Measurements from ENCODE around the gene ENO3. TPM values are rescaled to one million over a fixed set of nuclear protein-coding genes. Genes with fewer than 3 reads are reported as not detected.

ENO3 gene
- total RNA-seq, 2 donors from 2014 or later: 32.1 to 47.9 TPM

- Mint-ChIP-seq H3K36me3 (peaks cover 6 to 11% of the 10 kb centered on the region in 2 donors), H3K27ac (no peak overlapping the region), H3K9me3 (no peaks in the 10 kb centered on the region)
- DNase-seq (ENCODE audit: low spot score in 2 of 2): no peak
- no peak for ATAC-seq
These were observed 27.8 kb downstream of the ENO3 start for GRCh38 chr17:4978726-4979125.

- H3K27ac Mint-ChIP-seq: peak overlapping the region; percentile 46 to 92
- peaks cover 6 to 11% of the 10 kb centered on the region in 2 donors for H3K36me3 Mint-ChIP-seq
- DNase-seq (ENCODE audit: low spot score in 2 of 2): peak in 1 of 2 donors; percentile 74
- peak; percentile 88 to 90 for ATAC-seq
- no peaks in the 10 kb centered on the region for H3K9me3 Mint-ChIP-seq
These were observed 29.8 kb downstream of the ENO3 start for GRCh38 chr17:4980644-4981216.

GRCh38 chr17:4982305-4982704 lies 31.4 kb downstream of the ENO3 start:
- Mint-ChIP-seq H3K9me3 (no peaks in the 10 kb centered on the region), H3K27ac (no peak overlapping the region), H3K36me3 (peaks cover 6 to 11% of the 10 kb centered on the region in 2 donors)
- DNase-seq (ENCODE audit: low spot score in 2 of 2) (no peak), ATAC-seq (no peak)

GRCh38 chr17:4986403-4986802 lies 35.5 kb downstream of the ENO3 start:
- DNase-seq (ENCODE audit: low spot score in 2 of 2): no peak
- peaks cover 5 to 12% of the 10 kb centered on the region in 2 donors for H3K36me3 Mint-ChIP-seq
- H3K27ac Mint-ChIP-seq: peak overlapping the region; percentile 89 to 91
- ATAC-seq: no peak
- no peaks in the 10 kb centered on the region for H3K9me3 Mint-ChIP-seq

- Mint-ChIP-seq H3K36me3 (peaks cover 5 to 12% of the 10 kb centered on the region in 2 donors), H3K27ac (peak within 1 kb of the TSS; percentile 91 to 97), H3K9me3 (no peaks in the 10 kb centered on the region)
- ATAC-seq (peak; percentile 92 to 95), DNase-seq (ENCODE audit: low spot score in 2 of 2) (peak; percentile 85 to 88)
These were observed 36.2 kb downstream of the ENO3 start, which contains the start of gene CAMTA2 for GRCh38 chr17:4986951-4987766. Gene CAMTA2, minus strand, starts transcription at chr17:4987675. Its CDS starts 1,453 bp downstream, at chr17:4986222.

- ATAC-seq: peak in 1 of 2 donors; percentile 19
- no peak for DNase-seq (ENCODE audit: low spot score in 2 of 2)
- H3K9me3 Mint-ChIP-seq: no peaks in the 10 kb centered on the region
- H3K27ac Mint-ChIP-seq: peak overlapping the region; percentile 91 to 97
- peaks cover 5 to 12% of the 10 kb centered on the region in 2 donors for H3K36me3 Mint-ChIP-seq
These were observed 37.0 kb downstream of the ENO3 start for GRCh38 chr17:4987767-4988567.

GRCh38 chr17:4994081-4994595 lies 43.2 kb downstream of the ENO3 start:
- Mint-ChIP-seq H3K36me3 (peaks cover 0 to 5% of the 10 kb centered on the region in 2 donors), H3K27ac (no peak overlapping the region), H3K9me3 (no peaks in the 10 kb centered on the region)
- DNase-seq (ENCODE audit: low spot score in 2 of 2) (no peak), ATAC-seq (no peak)

GRCh38 chr17:4997302-4998026 lies 46.5 kb downstream of the ENO3 start, which contains the start of the genes INCA1 and KIF1C:
Gene INCA1, minus strand, starts transcription at chr17:4997522. Its CDS starts 3,085 bp downstream, at chr17:4994437.
Gene KIF1C, plus strand, starts transcription at chr17:4997950. Its CDS starts 2,297 bp downstream, at chr17:5000247.
- DNase-seq (ENCODE audit: low spot score in 2 of 2) (peak; percentile 92 to 94), ATAC-seq (peak; percentile 94 to 97)
- Mint-ChIP-seq H3K9me3 (no peaks in the 10 kb centered on the region), H3K36me3 (no peaks in the 10 kb centered on the region), H3K27ac (peak within 1 kb of the TSS; percentile 60 to 83)

GRCh38 chr17:4998027-4998731 lies 47.3 kb downstream of the ENO3 start:
- Mint-ChIP-seq H3K27ac (peak overlapping the region; percentile 29 to 83), H3K9me3 (no peaks in the 10 kb centered on the region), H3K36me3 (no peaks in the 10 kb centered on the region)
- ATAC-seq (peak in 1 of 2 donors; percentile 18), DNase-seq (ENCODE audit: low spot score in 2 of 2) (no peak)

- ATAC-seq (no peak), DNase-seq (ENCODE audit: low spot score in 2 of 2) (no peak)
- H3K27ac Mint-ChIP-seq: peak overlapping the region; percentile 60 to 83
These were observed 48.0 kb downstream of the ENO3 start for GRCh38 chr17:4998732-4999429.

GRCh38 chr17:4999430-5000093 lies 48.6 kb downstream of the ENO3 start:
- DNase-seq (ENCODE audit: low spot score in 2 of 2) (no peak), ATAC-seq (no peak)
- Mint-ChIP-seq H3K36me3 (peaks cover 0 to 6% of the 10 kb centered on the region in 2 donors), H3K9me3 (no peaks in the 10 kb centered on the region), H3K27ac (peak overlapping the region; percentile 10 to 83)

More at GRCh38 chr17:4998732-4999429, 48.0 kb downstream of the ENO3 start:
- no peaks in the 10 kb centered on the region for H3K36me3 Mint-ChIP-seq
- H3K9me3 Mint-ChIP-seq: no peaks in the 10 kb centered on the region

GRCh38 chr17:5000237-5000639 lies 49.3 kb downstream of the ENO3 start:
- H3K9me3 Mint-ChIP-seq: no peaks in the 10 kb centered on the region
- no peak for ATAC-seq
- no peak for DNase-seq (ENCODE audit: low spot score in 2 of 2)
- peak overlapping the region in 1 of 2 donors; percentile 83 for H3K27ac Mint-ChIP-seq
- peaks cover 0 to 12% of the 10 kb centered on the region in 2 donors for H3K36me3 Mint-ChIP-seq

- H3K36me3 Mint-ChIP-seq: peaks cover 5 to 20% of the 10 kb centered on the region in 2 donors
- H3K27ac Mint-ChIP-seq: peak overlapping the region in 1 of 2 donors; percentile 7
- ATAC-seq: no peak
These were observed 51.3 kb downstream of the ENO3 start for GRCh38 chr17:5002121-5002788.

More at GRCh38 chr17:5002121-5002788, 51.3 kb downstream of the ENO3 start:
- no peaks in the 10 kb centered on the region for H3K9me3 Mint-ChIP-seq
- no peak for DNase-seq (ENCODE audit: low spot score in 2 of 2)

Data from activated naive CD4-positive, alpha-beta T cell treated with anti-CD3 and anti-CD28 coated beads, Interleukin-2, amount 50 U/mL, for 72 hours (primary cell).